GM21576 (cell line): ENCODE data around the gene SYTL2.

Source experiments
- ATAC-seq: cut with Tn5 transposase; IDR thresholded peaks from one replicate; pipeline ENCODE4 v1.9.1; 2021; ENCODE audit warnings: mild to moderate bottlenecking, moderate library complexity; ENCODE audit not compliant: unreplicated experiment

SYTL2 gene

DNA sequence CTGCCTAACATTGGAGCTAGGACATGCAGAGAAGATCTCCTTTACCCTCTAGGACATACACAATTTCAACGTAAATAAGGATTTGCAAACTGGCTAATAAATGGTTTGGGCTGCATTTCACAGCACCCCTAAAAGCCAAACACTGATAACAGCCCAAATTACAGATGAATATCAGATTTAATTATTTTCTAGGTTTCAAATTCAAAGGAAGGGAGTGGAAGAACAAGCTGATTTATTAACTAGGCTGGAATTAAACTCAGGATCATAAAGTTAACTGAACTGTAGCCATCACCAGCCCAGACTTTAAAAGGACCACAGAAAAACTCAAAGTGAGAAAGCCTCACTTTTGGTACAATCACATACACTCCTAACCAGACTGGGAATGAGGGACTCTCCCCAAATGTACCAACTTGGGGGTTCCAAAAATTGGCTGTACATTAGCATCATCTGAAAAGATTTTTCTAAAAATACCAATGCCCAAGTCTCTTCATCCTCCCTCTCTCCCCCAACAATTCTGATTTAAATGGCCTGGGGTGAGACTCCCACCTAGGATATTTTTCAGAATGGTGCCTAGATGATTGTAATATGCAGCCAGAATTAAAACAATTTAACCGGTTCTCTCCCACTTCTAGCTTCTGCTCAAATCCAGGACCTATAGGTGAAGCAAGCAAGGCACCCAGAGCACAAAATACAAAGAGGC lies 43.5 kb downstream of the SYTL2 start:
- ATAC-seq = no peak

- no peak for ATAC-seq
Observed at GRCh38 chr11:85766721-85767161, 44.2 kb downstream of the SYTL2 start.

GRCh38 chr11:85764796-85765195 lies 46.1 kb downstream of the SYTL2 start:
- no peak for ATAC-seq

DNA sequence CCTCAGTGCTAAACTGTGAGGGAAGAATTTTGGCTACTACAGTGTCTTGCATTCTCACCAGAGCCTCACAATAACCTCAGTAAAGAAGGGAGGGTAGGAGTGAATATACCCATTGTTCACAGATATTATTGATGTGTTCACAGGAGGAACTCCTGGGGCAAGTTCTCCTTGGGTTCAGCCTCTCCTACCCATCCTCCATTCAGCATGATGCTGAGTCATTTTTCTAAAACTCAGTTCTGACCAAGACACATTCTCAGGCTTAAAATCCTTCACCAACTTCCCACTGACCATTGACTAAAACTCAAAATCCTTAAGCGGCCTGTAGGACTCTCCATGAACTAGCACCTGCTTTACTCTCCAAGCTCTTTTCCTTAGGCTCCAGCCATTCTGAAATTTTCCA lies 48.7 kb downstream of the SYTL2 start:
- no peak for ATAC-seq

DNA sequence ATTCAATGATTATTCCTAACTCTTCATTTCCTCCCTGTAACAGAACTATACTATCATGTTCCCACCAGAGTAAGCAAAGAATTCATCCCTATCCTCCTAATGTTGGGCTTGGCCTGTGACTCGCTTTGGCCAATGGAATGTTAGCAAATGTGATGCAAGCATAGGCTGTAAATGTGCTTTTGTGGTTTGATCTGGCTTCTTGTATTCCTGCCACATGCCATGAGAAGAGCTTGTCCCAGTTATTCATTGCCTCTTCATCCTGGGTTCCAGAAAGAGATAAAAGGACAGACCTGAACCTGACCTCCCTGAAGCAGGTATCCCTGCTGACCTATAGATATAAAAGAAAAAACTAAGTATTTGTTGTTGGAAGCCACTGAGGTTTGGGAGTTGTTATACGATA lies 51.0 kb downstream of the SYTL2 start:
- ATAC-seq = no peak

DNA sequence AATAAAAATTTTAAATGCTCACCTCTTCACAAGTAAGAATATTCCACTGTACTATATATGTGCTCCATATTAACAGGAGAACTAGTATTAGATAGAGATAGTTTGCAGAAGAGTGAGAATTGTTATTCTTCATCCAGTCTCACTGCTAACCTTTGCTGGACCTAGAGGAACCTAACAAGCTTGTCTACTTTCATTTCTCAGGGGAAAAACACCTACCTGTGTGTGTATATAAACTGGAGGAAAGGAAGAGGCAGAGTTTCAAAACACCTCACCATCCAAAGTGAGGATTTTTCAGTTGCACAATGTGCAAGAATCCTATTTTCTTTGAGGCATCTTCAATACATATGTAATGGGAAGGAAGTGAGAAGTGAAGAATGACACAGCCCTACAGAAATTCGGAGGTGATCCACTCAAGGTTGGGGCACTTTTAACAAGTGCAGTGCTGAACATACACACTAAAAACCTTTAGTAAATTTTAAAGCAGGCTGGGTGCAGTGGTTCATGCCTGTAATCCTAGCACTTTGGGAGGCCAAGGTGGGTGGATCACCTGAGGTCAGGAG lies 52.4 kb downstream of the SYTL2 start:
- no peak for ATAC-seq

DNA sequence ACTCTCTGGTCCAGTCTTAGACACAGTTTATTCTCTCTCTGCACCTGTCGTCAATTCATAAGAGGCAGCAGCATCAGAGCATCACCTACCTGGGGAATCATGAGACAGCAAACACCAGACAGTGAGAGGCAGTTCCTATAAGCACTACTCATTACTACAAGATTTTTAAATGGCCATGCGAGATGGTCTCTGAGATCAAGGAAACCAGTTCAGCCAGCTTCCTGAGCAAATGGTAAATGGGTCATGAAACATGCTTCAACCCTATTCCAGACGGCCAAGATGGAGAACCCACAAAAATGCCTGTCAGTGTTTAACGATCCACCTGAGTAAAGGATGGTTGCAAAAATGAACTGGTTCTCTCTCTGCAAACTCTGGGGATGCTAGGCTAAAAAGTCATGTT lies 52.9 kb downstream of the SYTL2 start:
- no peak for ATAC-seq

DNA sequence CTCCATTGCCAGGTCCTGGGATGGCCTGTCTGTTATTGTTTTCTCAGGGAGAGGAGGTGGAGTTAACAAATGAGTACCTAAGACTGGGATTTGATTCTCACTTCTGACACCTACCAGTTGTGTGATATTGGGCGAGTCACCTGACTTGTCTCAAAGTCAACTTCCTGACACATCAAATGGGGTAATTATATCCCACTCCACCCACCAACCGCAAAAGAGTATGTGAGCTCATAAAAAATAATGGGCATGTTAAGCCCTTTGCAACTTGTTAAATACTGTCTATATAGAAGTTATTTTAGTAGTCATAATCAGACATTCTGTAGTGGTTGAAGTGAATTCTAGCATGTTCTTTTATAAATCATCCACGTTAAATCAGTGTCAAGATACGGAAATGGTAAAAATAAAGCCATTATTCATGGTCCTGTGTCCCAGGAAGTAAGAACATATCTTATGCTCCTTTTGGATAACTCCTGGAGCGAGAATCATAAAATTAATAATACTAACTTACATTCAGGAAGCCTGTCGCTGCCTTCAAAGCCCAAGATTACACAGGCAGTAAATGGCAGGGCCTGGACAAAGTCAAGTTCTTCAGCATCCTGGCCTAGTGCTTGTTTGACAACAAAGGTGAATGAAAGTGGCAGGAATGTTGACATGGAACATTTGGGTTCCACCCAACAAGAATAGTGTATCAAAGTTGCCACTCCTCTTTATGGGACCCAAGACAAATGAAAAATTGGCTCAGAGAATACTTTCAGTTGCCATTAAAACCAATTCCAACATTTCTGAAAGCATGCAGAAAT lies 54.3 kb downstream of the SYTL2 start:
- no peak for ATAC-seq

DNA sequence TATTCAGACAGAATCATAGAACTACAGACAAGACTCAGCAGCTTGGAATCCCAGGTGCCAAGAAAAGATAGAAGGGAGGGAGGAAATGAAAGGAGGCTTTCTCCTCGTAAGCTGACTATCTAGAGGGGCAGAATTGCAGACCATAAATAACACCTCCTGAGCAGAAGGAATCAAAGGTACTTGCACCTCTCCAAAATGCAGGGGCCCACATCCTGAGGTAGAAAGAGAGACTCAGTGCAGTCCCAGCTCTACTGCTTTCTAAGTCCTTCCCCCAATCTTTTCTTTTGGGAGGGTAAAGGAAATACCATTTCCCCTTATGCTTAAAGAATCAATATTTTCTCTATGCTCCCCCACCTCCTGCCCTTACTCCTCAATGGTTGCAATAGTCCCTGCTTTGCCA lies 55.2 kb downstream of the SYTL2 start:
- ATAC-seq = no peak

- ATAC-seq = no peak
Observed at GRCh38 chr11:85755285-85755684, 55.7 kb downstream of the SYTL2 start.

DNA sequence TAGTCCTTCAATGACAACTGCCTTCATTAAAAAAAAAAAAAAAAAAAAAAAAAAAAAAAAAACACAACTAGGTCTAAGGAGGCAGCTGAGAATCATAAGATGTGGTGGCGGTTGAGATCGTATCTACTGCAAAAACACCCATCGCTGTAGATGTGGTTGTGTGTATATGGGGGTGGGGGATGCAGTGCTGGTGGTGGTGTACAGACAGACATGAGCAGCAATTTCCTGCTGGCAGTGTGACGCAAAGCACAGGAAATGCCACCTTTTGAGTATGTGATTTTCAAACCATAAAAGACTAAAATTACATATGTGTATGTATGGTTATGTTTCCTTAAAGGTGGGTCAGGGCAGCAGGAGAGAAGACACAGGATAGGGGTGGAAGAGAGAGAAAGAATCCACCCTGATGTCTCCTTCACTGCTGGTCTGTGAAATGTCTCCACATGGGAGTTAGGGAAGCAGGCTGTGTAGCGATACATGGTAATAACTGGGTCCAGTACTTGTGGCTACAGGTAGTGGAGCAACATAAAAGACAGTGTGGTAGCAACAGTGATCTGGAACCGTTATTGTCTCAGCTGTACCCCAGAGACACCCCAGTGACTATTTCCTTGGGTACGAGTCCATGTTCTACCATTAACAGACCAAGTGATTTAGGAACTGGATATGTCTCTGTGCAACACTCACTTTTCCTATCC lies 57.9 kb downstream of the SYTL2 start:
- no peak for ATAC-seq

- no peak for ATAC-seq
Observed at GRCh38 chr11:85752201-85752889, 58.6 kb downstream of the SYTL2 start.

DNA sequence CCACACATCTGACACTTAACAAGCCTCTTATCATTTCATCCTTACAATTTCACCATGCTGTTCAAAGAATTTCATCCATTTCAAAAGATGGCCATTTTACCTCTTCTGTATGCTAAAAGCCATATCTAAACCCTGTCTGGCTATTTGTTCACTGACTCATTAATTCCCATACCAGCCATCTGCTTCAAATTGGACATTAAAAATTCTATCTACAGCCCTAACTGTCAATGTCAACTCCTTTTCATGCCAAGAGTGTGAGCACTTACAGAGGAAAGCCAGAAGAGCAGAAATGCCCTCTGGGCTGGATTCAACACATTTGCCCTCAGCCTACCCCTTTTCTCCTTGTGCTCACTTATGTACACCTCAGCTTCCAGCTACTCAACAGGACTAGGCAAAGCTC lies 59.2 kb downstream of the SYTL2 start:
- no peak for ATAC-seq

- ATAC-seq = no peak
Observed at GRCh38 chr11:85750646-85751045, 60.3 kb downstream of the SYTL2 start.

GRCh38 chr11:85749884-85750283 lies 61.1 kb downstream of the SYTL2 start:
- ATAC-seq = no peak

DNA sequence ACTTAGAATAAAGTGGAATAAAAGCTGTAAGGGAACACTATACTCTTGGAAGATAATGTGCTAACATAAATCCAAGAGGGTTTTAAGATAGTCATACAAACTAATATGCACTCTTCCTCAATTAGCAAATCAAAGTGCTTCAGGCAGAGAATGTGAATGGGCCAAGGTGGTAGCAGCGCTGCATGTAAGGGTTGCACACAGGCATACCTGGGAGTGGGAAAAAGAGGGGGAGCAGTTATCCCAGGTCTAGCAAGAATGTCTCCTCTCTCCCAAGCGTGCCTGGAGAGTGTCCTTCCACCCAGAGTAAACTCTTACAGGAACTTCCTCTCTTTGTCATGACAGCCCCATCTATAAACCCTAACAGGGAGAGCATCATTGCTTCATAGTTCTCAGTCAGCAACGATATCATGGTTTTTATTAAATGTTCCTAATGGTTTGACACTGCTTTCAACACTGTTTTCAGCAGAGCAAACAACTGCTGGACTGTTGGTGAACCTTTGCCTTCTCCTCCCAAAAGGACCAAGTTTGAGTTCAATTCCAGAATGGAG lies 61.6 kb downstream of the SYTL2 start:
- ATAC-seq = no peak

- no peak for ATAC-seq
Observed at GRCh38 chr11:85748455-85748891, 62.5 kb downstream of the SYTL2 start.

- ATAC-seq = no peak
Observed at GRCh38 chr11:85746670-85747069, 64.3 kb downstream of the SYTL2 start.

- no peak for ATAC-seq
Observed at GRCh38 chr11:85745626-85746025, 65.3 kb downstream of the SYTL2 start.

GRCh38 chr11:85742873-85743275 lies 68.1 kb downstream of the SYTL2 start:
- no peak for ATAC-seq

GRCh38 chr11:85742348-85742747 lies 68.6 kb downstream of the SYTL2 start:
- no peak for ATAC-seq
